GM23248 (cell line): ENCODE measurements around the gene ATXN7L1. TPM values are rescaled to one million over a fixed set of nuclear protein-coding genes. Genes with fewer than 3 reads are reported as not detected.

Experiments used
- DNase-seq: peaks from one replicate; pipeline ENCODE4 v3.0.0-alpha.2; 2015
- H2AFZ ChIP-seq: fragments of 200-600 bp; sonication (generic); 2 replicates; pipeline ENCODE4 v1.6.1; 2016; ENCODE audit warnings: antibody characterized with exemption
- H3F3A ChIP-seq: fragments of 200-600 bp; sonication (generic); 2 replicates; pipeline ENCODE4 v1.6.1; 2016; ENCODE audit warnings: mild to moderate bottlenecking, antibody characterized with exemption, mixed run types; ENCODE audit not compliant: insufficient read depth
- H3K27ac ChIP-seq: fragments of 200-600 bp; sonication (generic); 2 replicates; pipeline ENCODE4 v1.5.1; 2016; ENCODE audit warnings: mild to moderate bottlenecking
- H3K27me3 ChIP-seq: fragments of 200-600 bp; sonication (generic); replicated peaks from 2 replicates; pipeline ENCODE4 v1.6.1; 2016; ENCODE audit warnings: mild to moderate bottlenecking; ENCODE audit not compliant: insufficient read depth
- H3K36me3 ChIP-seq: fragments of 200-600 bp; sonication (generic); 2 replicates; pipeline ENCODE4 v1.6.1; 2016; ENCODE audit warnings: low read depth, mild to moderate bottlenecking
- H3K4me1 ChIP-seq: fragments of 200-600 bp; sonication (generic); 2 replicates; pipeline ENCODE4 v1.6.1; 2016; ENCODE audit warnings: mild to moderate bottlenecking; ENCODE audit not compliant: insufficient read depth
- H3K4me2 ChIP-seq: fragments of 200-600 bp; sonication (generic); one replicate; pipeline ENCODE4 v1.6.1; 2016; ENCODE audit warnings: mild to moderate bottlenecking; ENCODE audit not compliant: unreplicated experiment
- H3K4me3 ChIP-seq: fragments of 200-600 bp; sonication (generic); 2 replicates; pipeline ENCODE4 v1.5.1; 2016; ENCODE audit warnings: mild to moderate bottlenecking
- H3K79me2 ChIP-seq: fragments of 200-600 bp; sonication (generic); 2 replicates; pipeline ENCODE4 v1.6.1; 2016; ENCODE audit warnings: mild to moderate bottlenecking; ENCODE audit not compliant: insufficient read depth
- H3K9ac ChIP-seq: fragments of 200-600 bp; sonication (generic); 2 replicates; pipeline ENCODE4 v1.6.1; 2016; ENCODE audit warnings: mild to moderate bottlenecking
- H3K9me2 ChIP-seq: fragments of 200-600 bp; sonication (generic); 2 replicates; pipeline ENCODE4 v1.6.1; 2016; ENCODE audit warnings: mixed run types, mild to moderate bottlenecking, moderate library complexity; ENCODE audit not compliant: insufficient read depth
- H3K9me3 ChIP-seq: fragments of 200-600 bp; sonication (generic); one replicate; pipeline ENCODE4 v1.6.1; 2017; ENCODE audit warnings: low read depth
- H4K20me1 ChIP-seq: fragments of 200-600 bp; sonication (generic); 2 replicates; pipeline ENCODE4 v1.6.0; 2016; ENCODE audit not compliant: insufficient read depth
- EZH2 ChIP-seq: fragments of 200-600 bp; sonication (generic); IDR thresholded peaks from 2 replicates; pipeline ENCODE4 v1.6.1; 2018; ENCODE audit warnings: antibody characterized with exemption, mild to moderate bottlenecking; ENCODE audit not compliant: insufficient read depth, poor library complexity, severe bottlenecking
- EZH2phosphoT487 ChIP-seq: fragments of 200-600 bp; sonication (generic); IDR thresholded peaks from 2 replicates; pipeline ENCODE4 v1.6.1; 2018; ENCODE audit warnings: antibody characterized with exemption, moderate library complexity, mild to moderate bottlenecking, low read depth; ENCODE audit not compliant: insufficient read depth
- WGBS, 2 experiments: methylation state at CpG; one replicate each; pipeline ENCODE4 v1.1.6; 2015 to 2017; ENCODE audit warnings: low lambda C conversion rate in 2 of 2, low coverage in 1 of 2; ENCODE audit errors: missing lambda C conversion rate in 2 of 2; 5-methylcytosine and 5-hydroxymethylcytosine counted together
- in situ Hi-C: fragments of 300-500 bp; cut with MboI; formaldehyde crosslinking; loops from 2 replicates; pipeline ENCODE4 v1.15.0; 2020
- polyA plus RNA-seq: library from polyadenylated mRNA; unstranded; fragments of >200 nt; fragmentation: Nextera tagmentation; extraction: Ambion mirVana; gene quantifications from 2 replicates; pipeline ENCODE4 v1.2.1, GENCODE V29; 2016
- total RNA-seq: library from RNA; depleted of rRNA; stranded (reverse); fragments of >200 nt; shearing (Covaris generic); gene quantifications from 2 replicates; pipeline ENCODE4 v1.2.3, GENCODE V29; 2014

The ATXN7L1 gene
- total and polyA plus RNA-seq, 2 experiments from 2014 or later = 3.7 to 4.5 TPM

DNA sequence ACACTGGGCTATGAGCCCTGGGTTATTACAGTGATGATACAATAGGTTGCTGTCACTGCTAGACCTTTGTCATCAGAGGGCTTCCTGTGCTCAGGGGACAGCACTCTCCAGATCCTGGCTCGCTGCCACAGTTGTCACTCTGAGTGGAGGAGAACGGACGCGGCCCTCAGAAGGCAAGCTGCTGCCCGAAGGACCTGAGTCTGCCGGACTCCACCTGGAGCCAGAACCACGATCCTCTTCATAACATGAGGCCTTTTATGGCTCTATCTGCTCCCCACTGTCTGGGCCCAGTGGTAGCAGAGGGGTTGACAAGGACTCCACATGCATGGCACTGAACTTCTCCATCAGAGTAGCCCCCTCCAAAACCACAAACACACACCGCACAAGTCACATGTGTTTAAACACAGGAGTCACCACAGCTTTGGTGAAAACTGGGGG lies 200.4 kb downstream of the ATXN7L1 start:
- H3K4me1 ChIP-seq = 0 out of 2 replicates have a peak, but pooled peaks cover 10% of the 10 kb centered on the region
- H3K27me3 ChIP-seq = no peaks in the 10 kb centered on the region
- H3K36me3 ChIP-seq = no peaks in the 10 kb centered on the region
- H3K9ac ChIP-seq = no peak overlapping the region
- H3K79me2 ChIP-seq = no peaks in the 10 kb centered on the region
- H3F3A ChIP-seq = peaks cover 6% of the 10 kb centered on the region; the same call in 1 of the 2 replicates
- no peak overlapping the region for H3K4me2 ChIP-seq
- no peak overlapping the region for H2AFZ ChIP-seq
- H3K27ac ChIP-seq = no peak overlapping the region
- no peak overlapping the region for H3K4me3 ChIP-seq
- H4K20me1 ChIP-seq = no peaks in the 10 kb centered on the region
- no peaks in the 10 kb centered on the region for H3K9me3 ChIP-seq
- no peaks in the 10 kb centered on the region for H3K9me2 ChIP-seq
- WGBS, 2 experiments = 85 to 93% methylated on average over 8 of the region's 8 CpGs
- TF ChIP-seq EZH2 (no peak), EZH2phosphoT487 (no peak)
- in situ Hi-C loops = no loop called here
- no peak for DNase-seq

DNA sequence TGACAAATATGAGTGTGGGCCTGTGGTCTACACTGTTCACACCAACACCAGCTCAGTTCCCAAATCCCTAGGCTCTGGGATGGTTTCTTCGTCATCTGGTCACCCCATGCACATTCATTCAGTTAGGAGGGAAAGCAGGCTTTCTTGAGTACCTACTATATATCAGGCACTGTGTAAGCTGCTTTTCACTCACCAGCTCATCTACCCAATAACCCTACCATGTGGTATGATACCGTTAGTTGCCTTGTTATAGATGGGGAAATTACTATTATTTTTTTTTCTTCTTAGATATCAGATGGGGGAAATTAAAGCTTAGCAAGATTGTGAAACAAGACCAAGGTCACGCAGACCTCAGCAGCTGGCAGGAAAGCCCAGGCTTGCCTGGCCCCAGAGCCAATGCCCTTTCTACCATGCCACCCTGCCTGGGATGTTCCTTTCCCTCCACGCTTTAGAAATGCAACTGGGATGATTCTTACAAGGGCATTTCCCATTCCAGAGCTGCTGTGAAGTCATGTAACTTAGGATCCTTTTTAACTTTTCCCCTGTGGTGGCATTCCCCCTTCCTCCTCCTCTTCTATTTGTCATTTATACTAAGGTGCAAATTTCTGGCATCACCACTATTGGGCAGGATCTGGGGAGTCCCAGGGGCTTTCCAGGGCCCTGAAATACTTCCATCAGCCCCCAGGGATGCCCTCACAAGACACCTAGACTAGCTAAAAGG lies 202.0 kb downstream of the ATXN7L1 start:
- Histone ChIP-seq H3K4me2 (no peak overlapping the region), H3K36me3 (no peaks in the 10 kb centered on the region), H3K4me3 (no peak overlapping the region), H3K79me2 (no peaks in the 10 kb centered on the region), H3K27ac (no peak overlapping the region), H4K20me1 (no peaks in the 10 kb centered on the region), H3K9me3 (no peaks in the 10 kb centered on the region), H3K9me2 (no peaks in the 10 kb centered on the region), H3K27me3 (no peaks in the 10 kb centered on the region), H2AFZ (no peak overlapping the region), H3F3A (no peaks in the 10 kb centered on the region), H3K4me1 (0 out of 2 replicates have a peak, but pooled peaks cover 10% of the 10 kb centered on the region), H3K9ac (no peak overlapping the region)
- no peak for DNase-seq
- in situ Hi-C loops = no loop called here
- no peak for TF ChIP-seq EZH2
- 89 to 93% methylated on average over 4 of the region's 4 CpGs for WGBS, 2 experiments

DNA sequence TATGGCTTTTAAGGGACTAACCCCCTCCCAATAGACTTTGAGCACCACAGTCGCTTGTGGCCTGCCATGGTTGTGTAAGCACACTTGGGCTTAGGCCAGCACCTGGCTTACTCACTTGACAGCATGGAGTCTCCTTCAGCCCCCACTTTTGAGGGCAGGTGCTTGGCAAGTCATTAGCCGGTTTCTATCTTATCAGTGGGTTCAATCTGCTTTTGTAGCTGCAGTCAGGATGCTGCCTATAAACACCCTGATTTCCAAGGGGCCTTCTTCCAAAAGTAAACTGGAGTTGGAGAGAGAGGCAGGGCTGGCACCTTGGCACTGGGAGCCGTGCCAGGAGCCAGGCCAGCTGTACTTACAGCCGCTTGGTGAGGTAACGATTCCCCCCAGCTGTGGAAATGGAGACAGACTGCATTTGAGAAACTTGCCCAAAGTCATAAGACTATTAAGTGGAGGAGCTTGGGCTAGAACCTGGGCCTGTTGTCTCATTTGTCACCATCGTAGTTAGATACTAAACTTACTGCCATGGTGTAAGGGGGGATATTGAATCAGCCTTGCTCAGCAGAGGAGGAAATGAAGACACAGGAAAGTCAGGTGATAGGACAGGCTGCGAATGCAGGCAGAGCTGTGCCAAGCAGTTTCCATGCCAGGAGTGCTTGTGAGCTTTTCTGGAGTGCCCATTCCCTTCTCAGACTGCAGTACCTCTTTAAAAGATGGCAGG lies 202.9 kb downstream of the ATXN7L1 start:
- no peaks in the 10 kb centered on the region for H3K9me2 ChIP-seq
- DNase-seq = no peak

DNA sequence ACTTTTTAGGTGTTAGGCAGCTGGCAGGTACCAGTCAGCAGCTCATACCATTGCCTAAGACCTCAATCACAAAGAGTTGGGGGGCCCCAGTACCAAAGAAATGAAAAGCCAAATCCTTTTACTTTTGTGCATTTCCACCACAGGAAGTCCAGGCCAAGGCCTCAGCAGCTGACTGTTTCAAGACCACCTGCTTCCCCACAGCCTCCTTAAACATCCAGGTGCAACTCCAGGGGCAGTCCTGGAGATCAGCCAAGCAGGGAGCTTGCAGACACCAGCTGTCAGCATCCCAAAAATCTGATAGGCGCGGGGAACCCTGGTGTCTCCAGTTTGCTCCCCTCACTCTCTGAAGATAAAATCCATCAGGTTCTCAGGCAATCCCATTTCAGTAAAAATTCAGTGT lies 203.6 kb downstream of the ATXN7L1 start:
- in situ Hi-C loops = no loop called here

More for the DNA sequence above, 202.9 kb downstream of the ATXN7L1 start:
- H3K9ac ChIP-seq = no peak overlapping the region
- H3K4me2 ChIP-seq = no peak overlapping the region
- no peaks in the 10 kb centered on the region for H3K27me3 ChIP-seq
- no peaks in the 10 kb centered on the region for H3K9me3 ChIP-seq
- no peak overlapping the region for H3K27ac ChIP-seq
- H4K20me1 ChIP-seq = no peaks in the 10 kb centered on the region
- TF ChIP-seq EZH2phosphoT487 = no peak
- no peak for TF ChIP-seq EZH2
- in situ Hi-C loops = no loop called here
- no peaks in the 10 kb centered on the region for H3F3A ChIP-seq
- no peak overlapping the region for H3K4me3 ChIP-seq
- 0 out of 2 replicates have a peak, but pooled peaks cover 7% of the 10 kb centered on the region for H3K4me1 ChIP-seq
- no peaks in the 10 kb centered on the region for H3K36me3 ChIP-seq
- WGBS, 2 experiments = 75 to 84% methylated on average over 7 of the region's 7 CpGs
- no peaks in the 10 kb centered on the region for H3K79me2 ChIP-seq
- H2AFZ ChIP-seq = no peak overlapping the region

More for the DNA sequence above, 203.6 kb downstream of the ATXN7L1 start:
- Histone ChIP-seq H4K20me1 (no peaks in the 10 kb centered on the region), H3F3A (no peaks in the 10 kb centered on the region), H3K4me1 (no peaks in the 10 kb centered on the region), H3K4me3 (no peak overlapping the region), H3K27me3 (no peaks in the 10 kb centered on the region), H2AFZ (no peak overlapping the region), H3K4me2 (no peak overlapping the region), H3K36me3 (no peaks in the 10 kb centered on the region), H3K9me2 (no peaks in the 10 kb centered on the region), H3K9ac (no peak overlapping the region), H3K27ac (no peak overlapping the region), H3K9me3 (no peaks in the 10 kb centered on the region), H3K79me2 (no peaks in the 10 kb centered on the region)
- WGBS, 2 experiments = 92 to 97% methylated on average over 2 of the region's 2 CpGs
- TF ChIP-seq EZH2phosphoT487 (no peak), EZH2 (no peak)
- no peak for DNase-seq
